H1 (cell line): ENCODE measurements around the gene ZNF70. TPM values are rescaled to one million over a fixed set of nuclear protein-coding genes. Genes with fewer than 3 reads are reported as not detected.

Experiments
- CTCF ChIA-PET: fragments of 300-600 bp; sonication (Branson Sonifier 250); formaldehyde crosslinking; loops from one replicate; lab custom pipeline; 2021; ENCODE audit not compliant: partially characterized antibody; lab: Charles Lee
- POLR2A ChIA-PET: fragments of 300-600 bp; sonication (Branson Sonifier 250); formaldehyde crosslinking; loops from one replicate; lab custom pipeline; 2021; ENCODE audit warnings: inconsistent platforms; ENCODE audit not compliant: partially characterized antibody; lab: Charles Lee
- DNase-seq, 2 experiments: peaks; one replicate each; pipeline versions ENCODE4 v3.0.0 to v3.0.0-alpha.2; 2010 to 2022; ENCODE audit warnings: low spot score in 2 of 2, low read depth in 1 of 2, mixed read lengths in 1 of 2
- FAIRE-seq: peaks from 2 replicates; lab custom pipeline; 2011; peaks lifted over from hg19 to GRCh38; lab: Jason Lieb, UNC
- H2AFZ ChIP-seq: 2 replicates; pipeline ENCODE4 v1.8.1; 2012; ENCODE audit warnings: low read length, inconsistent platforms
- H2AK5ac ChIP-seq: 2 replicates; pipeline ENCODE4 v1.6.1; 2013; ENCODE audit warnings: low read depth, low read length
- H2BK120ac ChIP-seq: replicated peaks from 2 replicates; pipeline ENCODE3; 2013; ENCODE audit warnings: low read depth, low read length, inconsistent platforms
- H2BK12ac ChIP-seq: 2 replicates; pipeline ENCODE4 v1.6.1; 2013; ENCODE audit warnings: low read depth, low read length
- H2BK15ac ChIP-seq: 2 replicates; pipeline ENCODE4 v1.6.1; 2013; ENCODE audit warnings: low read length
- H2BK20ac ChIP-seq: 2 replicates; pipeline ENCODE4 v1.6.1; 2013; ENCODE audit warnings: low read length
- H2BK5ac ChIP-seq: 2 replicates; pipeline ENCODE4 v1.6.1; 2013; ENCODE audit warnings: low read depth, low read length
- H3K14ac ChIP-seq: 2 replicates; pipeline ENCODE4 v1.6.1; 2013; ENCODE audit warnings: inconsistent platforms; ENCODE audit not compliant: insufficient read length
- H3K18ac ChIP-seq: 2 replicates; pipeline ENCODE4 v1.6.1; 2013; ENCODE audit warnings: low read length; ENCODE audit errors: extremely low read depth
- H3K23ac ChIP-seq: 2 replicates; pipeline ENCODE4 v1.6.1; 2013; ENCODE audit warnings: inconsistent platforms; ENCODE audit not compliant: insufficient read length
- H3K23me2 ChIP-seq: 2 replicates; pipeline ENCODE4 v1.6.1; 2013; ENCODE audit warnings: low read depth, low read length
- H3K27ac ChIP-seq: 2 replicates; pipeline ENCODE4 v1.6.1; 2011; ENCODE audit warnings: low read depth, low read length, inconsistent platforms
- H3K27me3 ChIP-seq, 4 experiments: replicated peaks in 1 of 4; 1 replicate in 1 of 4; 2 replicates in 3 of 4; pipeline versions ENCODE4 v1.6.1 to v1.8.1; 2011 to 2013; ENCODE audit warnings: low read length in 3 of 4, mild to moderate bottlenecking in 3 of 4, inconsistent platforms in 2 of 4, mixed read lengths in 2 of 4, moderate library complexity in 1 of 4; ENCODE audit not compliant: control insufficient read depth in 3 of 4, insufficient read depth in 3 of 4; ENCODE audit errors: extremely low read depth in 1 of 4
- H3K36me3 ChIP-seq, 4 experiments: 2 replicates each; pipeline versions ENCODE4 v1.6.1 to v1.8.1; 2011 to 2013; ENCODE audit warnings: mild to moderate bottlenecking in 4 of 4, low read length in 3 of 4, moderate library complexity in 2 of 4, control low read depth in 1 of 4, inconsistent platforms in 1 of 4; ENCODE audit not compliant: insufficient read depth in 4 of 4, control insufficient read depth in 2 of 4
- H3K4ac ChIP-seq: replicated peaks from 2 replicates; pipeline ENCODE3; 2013; ENCODE audit warnings: low read length, low read depth, mixed read lengths, inconsistent platforms; ENCODE audit not compliant: insufficient read length
- H3K4me1 ChIP-seq, 4 experiments: replicated peaks in 1 of 4; 1 replicate in 1 of 4; 2 replicates in 3 of 4; pipeline versions ENCODE4 v1.6.1 to v1.8.1; 2011 to 2013; ENCODE audit warnings: low read length in 3 of 4, inconsistent platforms in 2 of 4, mixed read lengths in 1 of 4; ENCODE audit not compliant: insufficient read depth in 4 of 4, control insufficient read depth in 3 of 4
- H3K4me2 ChIP-seq, 2 experiments: 2 replicates each; pipeline versions ENCODE4 v1.6.1 to v1.8.1; 2011 to 2013; ENCODE audit warnings: low read depth in 2 of 2, low read length in 2 of 2, control low read depth in 1 of 2, inconsistent platforms in 1 of 2, mild to moderate bottlenecking in 1 of 2; ENCODE audit not compliant: insufficient read depth in 1 of 2
- H3K4me3 ChIP-seq, 4 experiments: fragments of 200-600, 300-600 bp in 1 of 4; sonication (generic), shearing (Covaris generic), sonication (Bioruptor Twin) in 1 of 4; 2 replicates each; pipeline versions ENCODE4 v1.5.1 to v1.8.1; 2011 to 2016; ENCODE audit warnings: low read length in 4 of 4, low read depth in 3 of 4, control low read depth in 2 of 4, inconsistent platforms in 2 of 4, mild to moderate bottlenecking in 2 of 4, mixed read lengths in 1 of 4, moderate library complexity in 1 of 4; ENCODE audit not compliant: insufficient read depth in 2 of 4; ENCODE audit errors: extremely low read depth in 1 of 4
- H3K56ac ChIP-seq: replicated peaks from 2 replicates; pipeline ENCODE3; 2013; ENCODE audit warnings: low read depth, mild to moderate bottlenecking, mixed read lengths, low read length, inconsistent platforms; ENCODE audit not compliant: insufficient read length
- H3K79me1 ChIP-seq: 2 replicates; pipeline ENCODE4 v1.6.1; 2013; ENCODE audit warnings: low read depth, low read length, control low read depth
- H3K79me2 ChIP-seq, 2 experiments: 2 replicates each; pipeline versions ENCODE4 v1.6.1 to v1.8.1; 2012 to 2013; ENCODE audit warnings: low read length in 2 of 2, mild to moderate bottlenecking in 2 of 2, inconsistent platforms in 1 of 2; ENCODE audit not compliant: insufficient read depth in 2 of 2, control insufficient read depth in 1 of 2
- H3K9ac ChIP-seq, 4 experiments: replicated peaks in 1 of 4; 1 replicate in 1 of 4; 2 replicates in 3 of 4; pipeline versions ENCODE4 v1.6.1 to v1.8.1; 2011 to 2013; ENCODE audit warnings: low read depth in 3 of 4, low read length in 3 of 4, control low read depth in 2 of 4, mild to moderate bottlenecking in 2 of 4, moderate library complexity in 2 of 4, inconsistent platforms in 1 of 4; ENCODE audit errors: extremely low read depth in 1 of 4
- H3K9me3 ChIP-seq, 2 experiments: 2 replicates each; pipeline versions ENCODE4 v1.6.1 to v1.8.1; 2012 to 2013; ENCODE audit warnings: mild to moderate bottlenecking in 2 of 2, moderate library complexity in 2 of 2, control low read depth in 1 of 2, inconsistent platforms in 1 of 2, low read depth in 1 of 2, low read length in 1 of 2, mixed read lengths in 1 of 2; ENCODE audit not compliant: insufficient read depth in 2 of 2
- H4K20me1 ChIP-seq, 2 experiments: replicated peaks in 1 of 2; 2 replicates each; pipeline versions ENCODE3 to v1.8.1; 2011 to 2013; ENCODE audit warnings: inconsistent platforms in 2 of 2, low read length in 2 of 2, mild to moderate bottlenecking in 1 of 2; ENCODE audit not compliant: insufficient read depth in 2 of 2, control insufficient read depth in 1 of 2
- H4K5ac ChIP-seq: 2 replicates; pipeline ENCODE4 v1.6.1; 2013; ENCODE audit warnings: low read length, low read depth, mixed read lengths, inconsistent platforms; ENCODE audit not compliant: insufficient read length
- H4K8ac ChIP-seq: 2 replicates; pipeline ENCODE4 v1.8.0; 2013; ENCODE audit warnings: mild to moderate bottlenecking, moderate library complexity, low read length, inconsistent platforms; ENCODE audit not compliant: insufficient read depth; ENCODE audit errors: extremely low read depth
- H4K91ac ChIP-seq: replicated peaks from 2 replicates; pipeline ENCODE3; 2013; ENCODE audit warnings: low read length, mixed read lengths, inconsistent platforms; ENCODE audit not compliant: insufficient read length
- ASH2L ChIP-seq: fragments of 200-600, 300-600 bp; sonication (generic); IDR thresholded peaks from one replicate; pipeline ENCODE4 v1.7.1; 2017; ENCODE audit warnings: low read length
- CREB1 ChIP-seq: IDR thresholded peaks from 2 replicates; pipeline ENCODE4 v1.6.1; 2012; ENCODE audit warnings: inconsistent platforms
- EGR1 ChIP-seq: IDR thresholded peaks from 2 replicates; pipeline ENCODE4 v1.6.1; 2011; ENCODE audit warnings: low read depth, low read length, borderline replicate concordance
- EP300 ChIP-seq, 2 experiments: IDR thresholded peaks; 1 replicate in 1 of 2; 2 replicates in 1 of 2; pipeline ENCODE4 v1.6.1; 2011 to 2012; ENCODE audit warnings: low read depth in 2 of 2, low read length in 2 of 2, mild to moderate bottlenecking in 2 of 2, borderline replicate concordance in 1 of 2, inconsistent platforms in 1 of 2, moderate library complexity in 1 of 2
- EZH2 ChIP-seq: fragments of 200-600 bp; sonication (generic); IDR thresholded peaks from 2 replicates; pipeline ENCODE4 v1.7.1; 2012; ENCODE audit warnings: low read depth, mild to moderate bottlenecking, moderate library complexity, low read length, inconsistent platforms; ENCODE audit not compliant: severe bottlenecking
- JUN ChIP-seq: IDR thresholded peaks from 2 replicates; pipeline ENCODE4 v1.6.1; 2011; ENCODE audit warnings: low read depth, mild to moderate bottlenecking, improper control_type of control experiment, low read length
- SP2 ChIP-seq: IDR thresholded peaks from 2 replicates; pipeline ENCODE4 v1.6.1; 2012; ENCODE audit warnings: mild to moderate bottlenecking, low read length, inconsistent platforms
- TBP ChIP-seq: IDR thresholded peaks from 2 replicates; pipeline ENCODE4 v1.6.1; 2011; ENCODE audit warnings: low read depth, low read length, improper control_type of control experiment
- TEAD4 ChIP-seq: IDR thresholded peaks from 2 replicates; pipeline ENCODE4 v1.6.1; 2012; ENCODE audit warnings: low read depth, low read length, inconsistent platforms, mixed read lengths
- WGBS, 2 experiments: shearing (Covaris generic) in 1 of 2; methylation state at CpG; one replicate each; pipeline versions ENCODE4 v1.1.6 to v1.1.7; 2013 to 2015; ENCODE audit warnings: low lambda C conversion rate in 2 of 2, mixed read lengths in 2 of 2, inconsistent platforms in 1 of 2, low coverage in 1 of 2, missing lambda C conversion rate in 1 of 2; ENCODE audit not compliant: insufficient replicate concordance in 2 of 2, insufficient coverage in 1 of 2, insufficient read length in 1 of 2; ENCODE audit errors: extremely low coverage in 1 of 2, missing lambda C conversion rate in 1 of 2; 5-methylcytosine and 5-hydroxymethylcytosine counted together
- long read RNA-seq, 2 experiments: library from RNA in 1 of 2; library from capped mRNA in 1 of 2; stranded (forward); transcript quantifications; one replicate each; pipeline ENCODE4 v2.0.0, GENCODE V29; 2021; ENCODE audit warnings: inconsistent platforms in 1 of 2
- polyA minus RNA-seq, 3 experiments: library from RNA; depleted of rRNA, polyadenylated mRNA; stranded (reverse); fragments of >200 nt; gene quantifications; 1 replicate in 2 of 3; 2 replicates in 1 of 3; pipeline ENCODE4 v1.2.3, GENCODE V29; 2011
- polyA plus RNA-seq, 7 experiments: library from polyadenylated mRNA; depleted of rRNA in 3 of 7; stranded (reverse) in 5 of 7; unstranded in 2 of 7; fragments of >200 nt in 5 of 7; fragments of 200-250 nt in 2 of 7; gene quantifications; 1 replicate in 5 of 7; 2 replicates in 1 of 7; 4 replicates in 1 of 7; pipeline versions ENCODE4 v1.2.1 to v1.2.3, GENCODE V29; 2011 to 2013; ENCODE audit warnings: missing spikeins in 2 of 7, mixed read lengths in 2 of 7
- total RNA-seq: library from RNA; stranded (reverse); fragmentation: NEBNext Ultra II Directional; extraction: Animal tissue kit (Norgen Biotek cat#: 25700); gene quantifications from 2 replicates; pipeline ENCODE4 v1.2.1, GENCODE V29; 2021

ZNF70 gene
- total RNA-seq, result 2.6 and 3.2 TPM in 2 replicates
- 1.1 and 1.2 TPM in 2 replicates for polyA plus RNA-seq (2011; rRNA removed)
- 0.89 TPM for polyA plus RNA-seq (2011; cell fraction: cytosol; rRNA removed)
- 2.0 TPM for polyA plus RNA-seq (2011; cell fraction: nucleus; rRNA removed)
- 1.2 to 1.7 TPM (median 1.3 TPM) in 4 replicates for polyA plus RNA-seq (2012, experiment 1 of 2)
- polyA plus RNA-seq (2012, experiment 2 of 2), result 1.00 TPM
- polyA plus RNA-seq (2013, experiment 1 of 2), result 1.6 TPM
- polyA plus RNA-seq (2013, experiment 2 of 2), result 1.5 TPM
- polyA minus RNA-seq (2011; rRNA and poly(A)+ RNA removed), result 2.6 and 2.7 TPM in 2 replicates
- polyA minus RNA-seq (2011; cell fraction: cytosol; rRNA and poly(A)+ RNA removed), result 1.5 TPM
- polyA minus RNA-seq (2011; cell fraction: nucleus; rRNA and poly(A)+ RNA removed), result 2.0 TPM
- long read RNA-seq, experiment 1, result 0 reads
- long read RNA-seq, experiment 2, result 0 reads

DNA sequence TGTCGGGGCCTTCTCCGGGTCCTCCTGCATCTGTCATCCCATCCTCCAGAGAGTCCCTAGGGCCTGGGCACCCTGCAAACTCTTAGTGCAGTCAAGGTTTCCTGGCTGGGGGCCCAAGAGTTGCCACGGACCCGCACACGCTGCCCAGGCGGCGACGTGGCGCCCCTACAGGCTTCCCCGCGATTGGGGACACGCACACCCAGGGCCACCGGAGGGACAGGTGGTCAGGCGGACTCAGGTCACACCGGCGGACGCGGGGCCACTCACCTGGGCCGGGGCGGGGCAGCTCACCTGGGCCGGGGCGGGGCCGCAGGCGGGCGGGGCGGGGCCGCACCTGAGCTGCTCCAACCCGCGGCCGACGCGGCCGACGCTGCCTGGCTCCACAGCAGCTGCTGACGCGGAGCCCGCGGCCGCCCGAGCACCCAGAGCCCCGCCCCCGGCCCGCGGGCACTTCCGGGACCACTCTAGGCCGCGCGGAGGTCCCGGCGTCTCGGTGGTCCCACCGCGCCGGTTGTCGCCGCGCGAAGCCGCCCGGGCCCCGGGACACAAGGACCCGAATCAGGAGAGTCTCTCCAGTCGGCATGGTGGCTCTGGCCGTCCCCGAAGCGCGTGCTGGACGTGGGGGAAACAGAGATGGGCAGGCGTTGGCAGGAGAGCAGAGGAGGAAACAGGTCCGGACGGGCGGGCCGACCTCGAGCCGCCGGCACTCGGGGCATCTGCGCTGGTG lies at the start of gene ZNF70:
ZNF70 (minus strand) TSS at position 399 of the 727 bp plus-strand sequence. CDS start 5,972 bp downstream, outside the sequence.
- Histone ChIP-seq H4K8ac (peak within 1 kb of the TSS; percentile 99), H3K56ac (peak within 1 kb of the TSS; percentile 86), H2AK5ac (no peak within 1 kb of the TSS), H3K27ac (peak within 1 kb of the TSS; percentile 78), H2BK15ac (peak within 1 kb of the TSS; percentile 97; the same call in 1 of the 2 replicates), H4K91ac (peak within 1 kb of the TSS; percentile 98), H3K9me3 (no peaks in the 10 kb centered on the region), H2BK20ac (no peak within 1 kb of the TSS), H2BK120ac (no peak within 1 kb of the TSS), H2BK12ac (peak within 1 kb of the TSS; percentile 68; the same call in 1 of the 2 replicates), H3K4me3 (peak within 1 kb of the TSS; percentile 59 to 83 (median 78)), H4K5ac (peak within 1 kb of the TSS; percentile 98), H3K79me2 (no peaks in the 10 kb centered on the region), H3K18ac (peak within 1 kb of the TSS; percentile 87), H3K36me3 (no peaks in the 10 kb centered on the region), H4K20me1 (no peaks in the 10 kb centered on the region), H3K27me3 (no peaks in the 10 kb centered on the region), H3K4me2 (peak within 1 kb of the TSS; percentile 74 to 95), H3K23ac (no peak within 1 kb of the TSS), H3K79me1 (no peaks in the 10 kb centered on the region), H2BK5ac (peak within 1 kb of the TSS; percentile 87), H3K9ac (peak within 1 kb of the TSS; percentile 71 to 78 (median 73)), H3K4ac (peak within 1 kb of the TSS; percentile 99), H3K14ac (no peak within 1 kb of the TSS), H3K23me2 (peaks cover 11% of the 10 kb centered on the region; the same call in 1 of the 2 replicates), H2AFZ (peak within 1 kb of the TSS; percentile 78; the same call in 1 of the 2 replicates), H3K4me1 (peaks cover 0 to 6% (median 2%) of the 10 kb centered on the region in 4 experiments; a peak in 3 of 7 replicates)
- 1% methylated on average over 18 of the region's 78 CpGs; no CpG with 5 or more reads in 1 of the 2 experiments for WGBS, 2 experiments
- FAIRE-seq (no peak), DNase-seq (peak in 1 of 2 experiments; percentile 90)
- POLR2A ChIA-PET, result interaction anchor here (0.9 to 2.3 kb wide), 6 partner anchors 13 to 98 kb away, joined by 3 to 8 read pairs (median 3); partner anchors contain the start of gene CHCHD10
- CTCF ChIA-PET, result interaction anchor here (0.5 to 1.7 kb wide), 2 partner anchors 18 to 26 kb away, joined by 3 to 5 read pairs; partner anchors contain the start of gene CHCHD10
- TF ChIP-seq TEAD4 (no peak), EGR1 (peak; percentile 79; the same call in 1 of the 2 replicates), EZH2 (no peak), TBP (no peak), EP300 (IDR thresholded peaks at IDR 0.05; ENCODE audit: borderline replicate concordance in 1 of 2, low read depth in 2 of 2, low read length in 2 of 2) (peak in 1 of 2 experiments; percentile 55; a peak in 1 of 3 replicates), JUN (no peak), SP2 (peak; percentile 73), ASH2L (peak; percentile 89), CREB1 (peak; percentile 62; the same call in 1 of the 2 replicates)
